Transverse colon (tissue), 4 donors: ENCODE measurements around the gene AVP. TPM values are rescaled to one million over a fixed set of nuclear protein-coding genes. Genes with fewer than 3 reads are reported as not detected.

ENCODE experiments used
- DNase-seq: peaks from one replicate; pipeline ENCODE4 v3.0.0-alpha.2; 2019
- H3K27ac ChIP-seq, 4 donors: fragments of 200-600 bp; sonication (generic); 2 replicates each; pipeline ENCODE4 v1.5.1; 2016 to 2018; ENCODE audit warnings: inconsistent platforms in 4 of 4
- H3K27me3 ChIP-seq: fragments of 200-600 bp; sonication (generic); 2 replicates; pipeline ENCODE4 v1.5.1; 2017; ENCODE audit warnings: inconsistent platforms
- H3K36me3 ChIP-seq, 4 donors: fragments of 200-600 bp; sonication (generic); 2 replicates each; pipeline ENCODE4 v1.5.1; 2017 to 2019; ENCODE audit warnings: inconsistent platforms in 4 of 4
- H3K4me1 ChIP-seq, 4 donors: fragments of 200-600 bp; sonication (generic); 2 replicates each; pipeline ENCODE4 v1.5.1; 2017 to 2020; ENCODE audit warnings: inconsistent platforms in 4 of 4
- H3K4me3 ChIP-seq, 4 donors: fragments of 200-600 bp; sonication (generic); 1 replicate in 1 of 4; 2 replicates in 3 of 4; pipeline versions ENCODE4 v1.5.1 to v1.6.1; 2017 to 2019; ENCODE audit warnings: inconsistent platforms in 4 of 4
- H3K9me3 ChIP-seq, 2 donors: fragments of 200-600 bp; sonication (generic); 2 replicates each; pipeline ENCODE4 v1.5.1; 2017 to 2019; ENCODE audit warnings: inconsistent platforms in 2 of 2
- CTCF ChIP-seq, 5 experiments: fragments of 200-600 bp in 3 of 5; fragments of 450-650 bp in 2 of 5; sonication (generic) in 3 of 5; IDR thresholded peaks; 1 replicate in 2 of 5; 2 replicates in 3 of 5; pipeline ENCODE4 v1.5.1; 2016 to 2017; ENCODE audit warnings: antibody characterized with exemption in 5 of 5, inconsistent platforms in 3 of 5, mild to moderate bottlenecking in 2 of 5, moderate library complexity in 1 of 5
- EP300 ChIP-seq: sonication (generic); formaldehyde crosslinking; IDR thresholded peaks from one replicate; pipeline ENCODE4 v1.6.1; 2017; ENCODE audit warnings: antibody characterized with exemption, low read depth
- POLR2A ChIP-seq: fragments of 450-650 bp; IDR thresholded peaks from one replicate; pipeline ENCODE4 v1.6.1; 2016; ENCODE audit warnings: antibody characterized with exemption, mild to moderate bottlenecking, moderate library complexity
- POLR2AphosphoS5 ChIP-seq, 3 donors: sonication (generic); formaldehyde crosslinking; IDR thresholded peaks; one replicate each; pipeline ENCODE4 v1.6.1; 2016; ENCODE audit warnings: antibody characterized with exemption in 3 of 3
- WGBS, 2 donors: methylation state at CpG; one replicate each; pipeline ENCODE4 v1.1.5; 2018; ENCODE audit warnings: low coverage in 1 of 2; 5-methylcytosine and 5-hydroxymethylcytosine counted together
- in situ Hi-C, 4 donors: fragments of 200-750 bp; cut with MboI; loops; one replicate each; pipeline versions ENCODE4 v1.15.0 to v1.15.1; 2017; ENCODE audit warnings: low sequenced_read_pairs in 3 of 4, low pct_ligation_motif_present in 1 of 4, low pct_unique_long_range_greater_than_20kb in 1 of 4
- intact Hi-C: fragments of 100-400 bp; cut with DNase I; formaldehyde crosslinking; loops from one replicate; pipeline ENCODE4 v1.15.1; 2023; ENCODE audit warnings: low total_unique reads
- total RNA-seq, 4 donors: library from RNA; depleted of rRNA; stranded (reverse); fragments of >200 nt; gene quantifications; one replicate each; pipeline ENCODE4 v1.1.0, GENCODE V29; 2016

The AVP gene
- total RNA-seq, 4 donors from 2014 or later, result not detected

GRCh38 chr20:3047486-3048419, 36.8 kb downstream of the AVP start:
- Histone ChIP-seq H3K27ac (no peak overlapping the region), H3K9me3 (no peaks in the 10 kb centered on the region), H3K36me3 (peaks cover 0 to 4% (median 0%) of the 10 kb centered on the region in 4 donors), H3K4me1 (peaks cover 8 to 21% (median 13%) of the 10 kb centered on the region in 4 donors), H3K27me3 (no peaks in the 10 kb centered on the region), H3K4me3 (no peak overlapping the region)
- 79 to 84% methylated on average over 4 to 14 of the region's 14 CpGs for WGBS, 2 donors
- TF ChIP-seq CTCF (IDR thresholded peaks at IDR 0.05) (no peak), POLR2A (no peak), POLR2AphosphoS5 (IDR thresholded peaks at IDR 0.05) (no peak), EP300 (no peak)
- intact Hi-C loops (no loop called here), in situ Hi-C loops (no loop called here)
- DNase-seq, result no peak

- in situ Hi-C loops (no loop called here), intact Hi-C loops (no loop called here)
- H3K4me3 ChIP-seq, result peak overlapping the region; percentile 70 to 85 (median 80)
- DNase-seq, result no peak
- WGBS, 2 donors, result 38 to 39% methylated on average over 9 to 38 of the region's 39 CpGs
- H3K27ac ChIP-seq, result peak overlapping the region; percentile 84 to 92 (median 88)
- TF ChIP-seq EP300, result no peak
- no peak for TF ChIP-seq CTCF (IDR thresholded peaks at IDR 0.05)
- H3K4me1 ChIP-seq, result peaks cover 8 to 26% (median 14%) of the 10 kb centered on the region in 4 donors
- no peaks in the 10 kb centered on the region for H3K27me3 ChIP-seq
- H3K36me3 ChIP-seq, result peaks cover 0 to 4% (median 0%) of the 10 kb centered on the region in 4 donors
- H3K9me3 ChIP-seq, result no peaks in the 10 kb centered on the region
Observed at GRCh38 chr20:3046677-3047462, 37.7 kb downstream of the AVP start.

GRCh38 chr20:3045816-3046676, 38.5 kb downstream of the AVP start, which contains the start of gene MRPS26:
MRPS26 (plus strand) TSS chr20:3046052; CDS start chr20:3046069, 17 bp downstream.
- Histone ChIP-seq H3K27ac (peak within 1 kb of the TSS; percentile 84 to 92 (median 88)), H3K4me3 (peak within 1 kb of the TSS; percentile 70 to 85 (median 80)), H3K36me3 (peaks cover 0 to 4% (median 0%) of the 10 kb centered on the region in 4 donors), H3K9me3 (no peaks in the 10 kb centered on the region), H3K4me1 (peaks cover 8 to 30% (median 15%) of the 10 kb centered on the region in 4 donors), H3K27me3 (no peaks in the 10 kb centered on the region)
- peak; percentile 93 for DNase-seq
- intact Hi-C loops, result no loop called here
- WGBS, 2 donors, result 1% methylated on average over 80 of the region's 104 CpGs; no CpG with 5 or more reads in 1 of the 2 donors
- in situ Hi-C loops, result no loop called here
- TF ChIP-seq CTCF (IDR thresholded peaks at IDR 0.05), result no peak
- TF ChIP-seq POLR2AphosphoS5 (IDR thresholded peaks at IDR 0.05), result peak; percentile 54 to 86 (median 85)
- no peak for TF ChIP-seq EP300
- peak; percentile 65 for TF ChIP-seq POLR2A
